VCaP (cell line): ENCODE data around the gene RPTOR.

Experiments
- H3K27ac ChIP-seq: fragments of 450-650 bp; 2 replicates; pipeline ENCODE4 v1.5.1; 2017
- TF ChIP-seq, protein P1 (sequence below): fragments of 450-650 bp; conservative IDR thresholded peaks from 2 replicates; pipeline ENCODE4 v1.5.1; 2017; ENCODE audit warnings: mild to moderate bottlenecking, moderate library complexity

Gene RPTOR

DNA sequence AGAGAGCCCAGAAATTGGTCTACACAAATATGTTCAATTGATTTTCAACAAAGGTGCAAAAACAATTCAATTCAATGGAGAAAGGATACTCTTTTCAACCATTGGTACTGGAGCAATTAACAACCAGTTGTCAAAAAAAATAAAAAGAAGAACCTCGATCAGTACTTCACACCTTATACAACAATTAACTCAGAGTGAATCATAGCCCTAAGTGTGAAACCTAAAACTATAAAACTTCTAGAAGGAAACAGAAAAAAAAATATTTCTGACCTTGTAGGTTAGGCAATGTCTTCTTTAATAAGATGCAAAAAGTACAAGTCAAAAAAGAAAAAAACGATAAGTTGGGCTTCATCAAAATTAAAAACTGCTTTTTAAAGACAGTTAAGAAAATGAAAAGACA lies 390.9 kb downstream of the RPTOR start:
- TF ChIP-seq, protein P1, sequence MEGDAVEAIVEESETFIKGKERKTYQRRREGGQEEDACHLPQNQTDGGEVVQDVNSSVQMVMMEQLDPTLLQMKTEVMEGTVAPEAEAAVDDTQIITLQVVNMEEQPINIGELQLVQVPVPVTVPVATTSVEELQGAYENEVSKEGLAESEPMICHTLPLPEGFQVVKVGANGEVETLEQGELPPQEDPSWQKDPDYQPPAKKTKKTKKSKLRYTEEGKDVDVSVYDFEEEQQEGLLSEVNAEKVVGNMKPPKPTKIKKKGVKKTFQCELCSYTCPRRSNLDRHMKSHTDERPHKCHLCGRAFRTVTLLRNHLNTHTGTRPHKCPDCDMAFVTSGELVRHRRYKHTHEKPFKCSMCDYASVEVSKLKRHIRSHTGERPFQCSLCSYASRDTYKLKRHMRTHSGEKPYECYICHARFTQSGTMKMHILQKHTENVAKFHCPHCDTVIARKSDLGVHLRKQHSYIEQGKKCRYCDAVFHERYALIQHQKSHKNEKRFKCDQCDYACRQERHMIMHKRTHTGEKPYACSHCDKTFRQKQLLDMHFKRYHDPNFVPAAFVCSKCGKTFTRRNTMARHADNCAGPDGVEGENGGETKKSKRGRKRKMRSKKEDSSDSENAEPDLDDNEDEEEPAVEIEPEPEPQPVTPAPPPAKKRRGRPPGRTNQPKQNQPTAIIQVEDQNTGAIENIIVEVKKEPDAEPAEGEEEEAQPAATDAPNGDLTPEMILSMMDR, result no peak
- no peak overlapping the region for H3K27ac ChIP-seq

DNA sequence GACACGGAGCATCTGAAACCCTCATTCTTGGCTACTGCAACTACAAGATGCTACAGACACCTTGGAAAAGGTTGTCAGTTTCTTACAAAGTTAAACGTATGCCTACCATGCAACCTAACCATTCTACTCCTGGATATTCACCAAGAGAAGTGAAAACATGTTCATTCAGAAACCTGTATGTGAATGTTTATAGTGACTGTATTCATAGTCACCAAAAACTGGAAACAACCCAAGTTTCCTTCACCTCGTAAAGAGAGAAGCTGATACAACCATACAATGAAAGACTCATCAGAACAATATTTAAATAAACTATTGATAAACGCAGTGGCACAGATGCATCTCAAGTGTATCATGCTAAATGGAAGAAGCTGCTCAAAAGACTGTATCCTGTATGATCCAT lies 391.6 kb downstream of the RPTOR start:
- TF ChIP-seq, protein P1, result no peak

DNA sequence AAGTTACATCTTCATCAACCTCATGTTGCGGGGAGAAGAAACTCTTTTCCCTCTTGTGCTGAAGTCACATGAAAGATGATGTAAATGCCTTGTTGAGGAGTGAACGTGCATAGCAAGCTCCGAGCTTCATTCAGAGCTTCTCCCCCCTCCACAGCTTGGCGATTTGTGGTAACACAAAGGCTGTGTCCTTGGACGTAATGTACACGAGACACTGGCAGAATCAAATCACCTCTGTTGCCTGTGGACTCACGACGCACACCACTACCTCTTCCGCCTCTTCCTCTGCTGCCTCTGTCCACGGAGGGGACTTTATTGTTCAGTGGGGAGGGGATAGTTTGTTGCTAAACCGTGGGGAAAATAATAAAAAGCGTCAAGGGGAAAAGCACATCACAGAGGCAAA lies 392.1 kb downstream of the RPTOR start:
- TF ChIP-seq, protein P1, result no peak
- H3K27ac ChIP-seq, result no peak overlapping the region

More for the DNA sequence above, 391.6 kb downstream of the RPTOR start:
- no peak overlapping the region for H3K27ac ChIP-seq

DNA sequence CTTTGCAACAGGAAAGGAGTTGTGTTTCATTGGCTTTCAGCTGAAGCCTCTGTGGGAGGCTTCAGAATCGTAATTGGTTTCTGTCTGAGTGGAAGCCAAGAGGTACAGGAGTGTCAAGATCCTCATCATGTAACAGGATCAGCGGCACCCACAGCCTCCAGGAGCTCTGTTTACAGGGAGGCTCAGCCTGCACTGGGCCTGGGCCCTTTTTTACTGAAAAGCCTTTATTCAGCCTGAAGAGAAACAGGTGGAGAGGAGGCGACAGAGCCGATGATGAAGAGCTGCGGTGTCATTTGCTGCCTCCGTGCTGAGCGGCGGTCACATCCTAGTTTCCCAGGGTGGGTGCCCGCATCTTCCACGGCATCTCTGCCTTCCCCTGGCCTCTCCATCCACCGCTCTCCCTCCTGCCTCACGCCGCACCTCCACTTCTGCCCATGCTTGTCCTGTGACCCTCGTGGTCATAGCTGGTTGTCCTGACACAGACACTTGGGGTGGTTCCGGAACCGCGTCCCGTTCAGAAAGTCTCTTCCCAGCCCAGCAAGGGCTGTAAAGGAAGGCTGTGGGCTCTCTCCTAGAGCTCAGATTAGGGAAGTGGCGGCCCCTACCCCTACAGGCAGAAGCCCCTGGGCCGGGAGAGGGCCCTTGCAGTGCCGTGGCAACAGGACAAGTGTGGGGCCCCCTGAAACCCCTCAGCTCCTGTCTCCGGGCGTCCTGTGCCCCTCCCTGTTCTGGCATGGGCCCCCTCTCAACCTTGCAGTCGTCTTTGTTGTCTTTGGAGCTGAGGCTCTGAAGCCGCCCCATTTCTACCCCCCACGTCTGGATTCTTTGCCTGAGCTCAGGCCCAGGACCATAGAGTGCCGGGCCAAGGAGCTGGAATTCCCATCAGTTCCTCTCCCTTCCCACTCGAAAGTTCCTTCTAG lies 393.1 kb downstream of the RPTOR start:
- H3K27ac ChIP-seq, result no peak overlapping the region
- TF ChIP-seq, protein P1, result no peak

DNA sequence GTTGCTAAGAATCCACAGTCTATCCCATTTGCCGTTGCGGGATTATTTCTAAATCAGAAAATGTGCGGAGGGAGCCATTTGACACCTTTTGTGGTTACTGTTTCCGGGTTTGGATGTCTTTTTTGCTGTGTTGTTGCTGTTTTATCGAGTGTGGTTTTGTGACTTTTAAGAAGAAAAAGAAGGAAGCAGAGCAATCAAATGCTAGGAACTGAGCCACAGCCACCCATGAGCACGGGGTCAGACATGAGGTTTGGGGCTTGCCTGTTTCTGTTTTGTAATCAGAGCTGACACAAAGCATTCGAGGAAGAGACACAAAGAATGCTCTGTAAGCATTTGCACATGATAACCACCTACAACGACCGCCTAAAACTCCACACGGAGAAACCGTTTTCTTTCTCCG lies 393.9 kb downstream of the RPTOR start:
- H3K27ac ChIP-seq, result no peak overlapping the region
- TF ChIP-seq, protein P1, result no peak

DNA sequence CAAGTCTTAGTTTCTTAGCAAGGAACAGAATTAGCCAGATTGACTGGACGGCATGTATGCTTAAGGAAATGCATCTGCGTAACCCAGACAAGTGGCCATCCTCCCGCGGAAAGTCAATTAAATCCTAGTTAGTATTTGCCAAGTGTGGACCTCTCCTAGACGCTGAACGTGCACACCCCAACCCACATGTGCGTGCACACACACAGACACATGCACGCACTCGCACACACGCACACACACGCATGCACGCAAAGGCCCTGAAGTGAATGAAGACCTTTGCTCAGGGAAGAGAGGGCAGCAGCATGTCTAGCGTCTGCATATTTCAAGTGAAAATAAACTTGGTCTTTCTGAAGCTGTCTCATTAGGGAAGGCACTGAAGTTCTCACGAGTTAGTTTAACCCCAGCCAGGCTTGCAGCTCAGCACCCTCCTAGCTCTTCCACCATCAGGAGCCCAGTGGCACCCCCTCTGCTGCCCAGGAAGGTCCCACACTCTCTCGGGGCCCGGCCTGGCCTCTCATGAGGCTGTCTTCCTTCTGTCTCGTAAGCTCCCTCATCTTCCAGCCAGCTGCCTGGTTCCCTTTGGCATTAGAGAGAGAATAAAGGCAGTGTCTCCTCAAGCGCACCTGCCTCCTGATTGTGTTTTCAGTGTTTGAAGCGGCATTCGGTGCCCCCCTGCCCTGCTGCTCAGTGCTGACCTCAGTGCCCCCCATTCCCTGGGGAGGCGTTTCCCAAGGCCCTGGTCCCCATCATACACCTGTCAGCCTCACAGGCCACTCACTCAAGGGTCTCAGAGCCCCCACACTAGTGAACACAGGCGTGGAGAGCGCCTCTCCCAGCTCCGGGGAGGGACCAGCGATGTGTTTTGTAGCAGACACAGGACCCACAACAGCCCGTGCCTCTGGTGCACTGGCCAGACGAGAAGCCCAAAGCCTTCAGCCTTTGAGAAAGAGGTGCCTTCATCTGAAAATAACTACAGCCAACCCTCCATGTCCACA lies 394.8 kb downstream of the RPTOR start:
- TF ChIP-seq, protein P1, result no peak
- no peak overlapping the region for H3K27ac ChIP-seq
